Spleen (tissue), 7 donors: ENCODE results near the gene GRIP1.

ENCODE experiments used
- POLR2A ChIP-seq, 3 donors: fragments of 450-650 bp; IDR thresholded peaks; one replicate each; pipeline ENCODE4 v1.5.1; 2017; ENCODE audit warnings: antibody characterized with exemption in 3 of 3, mild to moderate bottlenecking in 1 of 3
- TF ChIP-seq, protein P1 (sequence below), 11 experiments: fragments of 200-600 bp in 7 of 11; fragments of 450-650 bp in 4 of 11; sonication (generic) in 4 of 11; IDR thresholded peaks in 8 of 11; conservative IDR thresholded peaks in 3 of 11; 1 replicate in 7 of 11; 2 replicates in 4 of 11; pipeline versions ENCODE4 v1.4.0 to v1.8.0; 2016 to 2021; ENCODE audit warnings: antibody characterized with exemption in 11 of 11, inconsistent platforms in 4 of 11, mild to moderate bottlenecking in 1 of 11
- donor health status: DM: no; HTN: no; CAD: no; lungs with moderate emphysema.
- donor health status: DM: no; HTN: no; CAD: no.
- donor health status: DM: no; HTN: no; CAD: no.

DNA sequence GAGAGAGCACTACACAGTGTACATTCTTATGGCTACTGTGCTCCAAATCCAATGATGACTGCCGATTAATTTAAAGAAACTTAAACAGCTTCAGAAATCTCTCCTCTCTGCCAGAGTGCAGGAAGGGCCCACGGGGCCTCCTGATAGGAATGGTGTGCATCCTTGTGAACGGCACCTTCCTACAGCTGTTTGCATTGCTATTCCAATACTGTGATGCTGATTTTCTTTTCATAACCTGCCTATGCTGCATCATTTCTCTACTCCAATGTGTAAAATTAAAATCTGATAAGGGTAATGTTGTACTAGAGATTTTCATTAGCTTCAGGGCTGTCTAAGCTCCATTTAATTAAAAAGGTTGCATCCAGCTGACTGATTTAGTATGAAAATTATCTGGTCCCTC is 217.5 kb downstream of the GRIP1 start:
- TF ChIP-seq, protein P1, sequence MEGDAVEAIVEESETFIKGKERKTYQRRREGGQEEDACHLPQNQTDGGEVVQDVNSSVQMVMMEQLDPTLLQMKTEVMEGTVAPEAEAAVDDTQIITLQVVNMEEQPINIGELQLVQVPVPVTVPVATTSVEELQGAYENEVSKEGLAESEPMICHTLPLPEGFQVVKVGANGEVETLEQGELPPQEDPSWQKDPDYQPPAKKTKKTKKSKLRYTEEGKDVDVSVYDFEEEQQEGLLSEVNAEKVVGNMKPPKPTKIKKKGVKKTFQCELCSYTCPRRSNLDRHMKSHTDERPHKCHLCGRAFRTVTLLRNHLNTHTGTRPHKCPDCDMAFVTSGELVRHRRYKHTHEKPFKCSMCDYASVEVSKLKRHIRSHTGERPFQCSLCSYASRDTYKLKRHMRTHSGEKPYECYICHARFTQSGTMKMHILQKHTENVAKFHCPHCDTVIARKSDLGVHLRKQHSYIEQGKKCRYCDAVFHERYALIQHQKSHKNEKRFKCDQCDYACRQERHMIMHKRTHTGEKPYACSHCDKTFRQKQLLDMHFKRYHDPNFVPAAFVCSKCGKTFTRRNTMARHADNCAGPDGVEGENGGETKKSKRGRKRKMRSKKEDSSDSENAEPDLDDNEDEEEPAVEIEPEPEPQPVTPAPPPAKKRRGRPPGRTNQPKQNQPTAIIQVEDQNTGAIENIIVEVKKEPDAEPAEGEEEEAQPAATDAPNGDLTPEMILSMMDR (IDR thresholded peaks at IDR 0.05 in 8 of 11, conservative IDR thresholded peaks at IDR 0.05 in 3 of 11) = no peak
- TF ChIP-seq POLR2A (IDR thresholded peaks at IDR 0.05) = no peak
